PC-9 (cell line): ENCODE results near the gene PCDHA10. TPM values are rescaled to one million over a fixed set of nuclear protein-coding genes. Genes with fewer than 3 reads are reported as not detected.

Experiments used
- BruUV-seq: library from RNA; stranded (reverse); fragments of 400-500 nt; replicated peaks from 2 replicates; lab custom pipeline; 2021; lab: Mats Ljungman, UMichigan
- CTCF ChIA-PET: fragments of 300-600 bp; sonication (Branson Sonifier 250); formaldehyde crosslinking; loops from one replicate; lab custom pipeline; 2022; ENCODE audit warnings: antibody characterized with exemption; lab: Charles Lee
- POLR2A ChIA-PET: fragments of 300-600 bp; sonication (Branson Sonifier 250); formaldehyde crosslinking; loops from one replicate; lab custom pipeline; 2022; ENCODE audit warnings: antibody characterized with exemption; ENCODE audit not compliant: unreplicated experiment; lab: Charles Lee
- DNase-seq, 2 experiments: peaks; one replicate each; pipeline versions ENCODE4 v3.0.0 to v3.0.0-alpha.2; 2015 to 2022; ENCODE audit warnings: mixed read lengths in 1 of 2
- H2AFZ ChIP-seq: fragments of 200-600 bp; sonication (generic); 2 replicates; pipeline ENCODE4 v1.8.1; 2017; ENCODE audit warnings: antibody characterized with exemption
- H3F3A ChIP-seq: fragments of 200-600 bp; sonication (generic); 2 replicates; pipeline ENCODE4 v1.8.1; 2017; ENCODE audit warnings: antibody characterized with exemption, mild to moderate bottlenecking, low read depth; ENCODE audit not compliant: insufficient read depth
- H3K27ac ChIP-seq: fragments of 200-600 bp; sonication (generic); 2 replicates; pipeline ENCODE4 v1.6.1; 2016; ENCODE audit warnings: mixed run types
- H3K27me3 ChIP-seq: fragments of 200-600 bp; sonication (generic); 2 replicates; pipeline ENCODE4 v1.6.1; 2016; ENCODE audit warnings: low read depth, mixed run types; ENCODE audit not compliant: insufficient read depth
- H3K36me3 ChIP-seq: fragments of 200-600 bp; sonication (generic); 2 replicates; pipeline ENCODE4 v1.6.1; 2016; ENCODE audit warnings: low read depth, mixed run types
- H3K4me1 ChIP-seq: fragments of 200-600 bp; sonication (generic); replicated peaks from 2 replicates; pipeline ENCODE4 v1.6.1; 2016; ENCODE audit warnings: mixed run types; ENCODE audit not compliant: insufficient read depth
- H3K4me2 ChIP-seq: fragments of 200-600 bp; sonication (generic); 2 replicates; pipeline ENCODE4 v1.6.1; 2017; ENCODE audit warnings: mixed run types
- H3K4me3 ChIP-seq: fragments of 200-600 bp; sonication (generic); 2 replicates; pipeline ENCODE4 v1.6.1; 2016; ENCODE audit warnings: mixed run types
- H3K79me2 ChIP-seq: fragments of 200-600 bp; sonication (generic); 2 replicates; pipeline ENCODE4 v1.6.1; 2017; ENCODE audit warnings: low read depth, mixed run types
- H3K9me2 ChIP-seq: fragments of 200-600 bp; sonication (generic); 2 replicates; pipeline ENCODE4 v1.8.1; 2017; ENCODE audit warnings: mild to moderate bottlenecking; ENCODE audit not compliant: insufficient read depth
- H3K9me3 ChIP-seq: fragments of 200-600 bp; sonication (generic); 2 replicates; pipeline ENCODE4 v1.8.1; 2016; ENCODE audit warnings: low read depth; ENCODE audit not compliant: insufficient read depth
- H4K20me1 ChIP-seq: fragments of 200-600 bp; sonication (generic); 2 replicates; pipeline ENCODE4 v1.8.1; 2017; ENCODE audit not compliant: insufficient read depth
- EZH2 ChIP-seq: fragments of 200-600 bp; sonication (generic); IDR thresholded peaks from 2 replicates; pipeline ENCODE4 v1.8.0; 2017; ENCODE audit warnings: antibody characterized with exemption, low read depth
- intact Hi-C: fragments of 100-400 bp; cut with micrococcal nuclease; formaldehyde crosslinking; loops from one replicate; pipeline ENCODE4 v1.10.0; 2022; ENCODE audit not compliant: unreplicated experiment
- total RNA-seq: library from RNA; stranded (reverse); gene quantifications from 2 replicates; pipeline ENCODE4 v1.2.3, GENCODE V29; 2021
- TF ChIP-seq, protein P1 (sequence below): fragments of 200-600 bp; sonication (generic); conservative IDR thresholded peaks from 2 replicates; pipeline ENCODE4 v1.6.1; 2017; ENCODE audit warnings: mixed run types, antibody characterized with exemption, mild to moderate bottlenecking, moderate library complexity

The PCDHA10 gene
- total RNA-seq, 1 experiment from 2014 or later = not detected

DNA sequence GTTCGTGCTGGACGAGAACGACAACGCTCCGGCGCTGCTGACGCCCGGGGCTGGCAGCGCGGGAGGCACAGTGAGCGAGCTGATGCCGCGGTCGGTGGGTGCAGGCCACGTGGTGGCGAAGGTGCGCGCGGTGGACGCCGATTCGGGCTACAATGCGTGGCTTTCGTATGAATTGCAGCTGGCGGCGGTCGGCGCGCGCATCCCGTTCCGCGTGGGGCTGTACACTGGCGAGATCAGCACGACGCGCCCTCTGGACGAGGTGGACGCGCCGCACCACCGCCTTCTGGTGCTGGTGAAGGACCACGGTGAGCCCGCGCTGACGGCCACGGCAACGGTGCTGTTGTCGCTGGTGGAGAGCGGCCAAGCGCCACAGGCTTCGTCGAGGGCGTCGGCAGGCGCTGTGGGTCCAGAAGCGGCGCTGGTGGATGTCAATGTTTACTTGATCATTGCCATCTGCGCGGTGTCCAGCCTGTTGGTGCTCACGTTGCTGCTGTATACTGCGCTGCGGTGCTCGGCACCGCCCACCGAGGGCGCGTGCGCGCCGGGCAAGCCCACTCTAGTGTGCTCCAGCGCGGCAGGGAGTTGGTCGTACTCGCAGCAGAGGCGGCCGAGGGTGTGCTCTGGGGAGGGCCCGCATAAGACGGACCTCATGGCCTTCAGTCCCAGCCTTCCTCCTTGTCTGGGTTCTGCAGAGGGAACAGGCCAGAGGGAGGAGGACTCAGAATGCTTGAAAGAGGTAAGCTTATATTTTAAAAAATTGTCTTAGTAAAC is 28.4 kb downstream of the PCDHA10 start:
- CTCF ChIA-PET = no interaction called here
- Histone ChIP-seq H3K36me3 (no peaks in the 10 kb centered on the region), H3K27ac (no peak overlapping the region), H3K27me3 (0 out of 2 replicates have a peak, but pooled peaks cover 8% of the 10 kb centered on the region), H3K4me1 (no peaks in the 10 kb centered on the region), H2AFZ (no peak overlapping the region), H3K4me2 (no peak overlapping the region), H3K4me3 (no peak overlapping the region), H3K79me2 (no peaks in the 10 kb centered on the region), H3K9me3 (peaks cover 6% of the 10 kb centered on the region), H4K20me1 (no peaks in the 10 kb centered on the region), H3F3A (no peaks in the 10 kb centered on the region), H3K9me2 (no peaks in the 10 kb centered on the region; the same call in 1 of the 2 replicates)
- POLR2A ChIA-PET = no interaction called here
- BruUV-seq = no TSS peak
- intact Hi-C loops = loop anchor here (5.0 kb wide), 1 partner anchor 38 kb away; no protein-coding TSS in a partner anchor
- DNase-seq = no peak
- TF ChIP-seq, protein P1, sequence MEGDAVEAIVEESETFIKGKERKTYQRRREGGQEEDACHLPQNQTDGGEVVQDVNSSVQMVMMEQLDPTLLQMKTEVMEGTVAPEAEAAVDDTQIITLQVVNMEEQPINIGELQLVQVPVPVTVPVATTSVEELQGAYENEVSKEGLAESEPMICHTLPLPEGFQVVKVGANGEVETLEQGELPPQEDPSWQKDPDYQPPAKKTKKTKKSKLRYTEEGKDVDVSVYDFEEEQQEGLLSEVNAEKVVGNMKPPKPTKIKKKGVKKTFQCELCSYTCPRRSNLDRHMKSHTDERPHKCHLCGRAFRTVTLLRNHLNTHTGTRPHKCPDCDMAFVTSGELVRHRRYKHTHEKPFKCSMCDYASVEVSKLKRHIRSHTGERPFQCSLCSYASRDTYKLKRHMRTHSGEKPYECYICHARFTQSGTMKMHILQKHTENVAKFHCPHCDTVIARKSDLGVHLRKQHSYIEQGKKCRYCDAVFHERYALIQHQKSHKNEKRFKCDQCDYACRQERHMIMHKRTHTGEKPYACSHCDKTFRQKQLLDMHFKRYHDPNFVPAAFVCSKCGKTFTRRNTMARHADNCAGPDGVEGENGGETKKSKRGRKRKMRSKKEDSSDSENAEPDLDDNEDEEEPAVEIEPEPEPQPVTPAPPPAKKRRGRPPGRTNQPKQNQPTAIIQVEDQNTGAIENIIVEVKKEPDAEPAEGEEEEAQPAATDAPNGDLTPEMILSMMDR = no peak
- no peak for TF ChIP-seq EZH2

DNA sequence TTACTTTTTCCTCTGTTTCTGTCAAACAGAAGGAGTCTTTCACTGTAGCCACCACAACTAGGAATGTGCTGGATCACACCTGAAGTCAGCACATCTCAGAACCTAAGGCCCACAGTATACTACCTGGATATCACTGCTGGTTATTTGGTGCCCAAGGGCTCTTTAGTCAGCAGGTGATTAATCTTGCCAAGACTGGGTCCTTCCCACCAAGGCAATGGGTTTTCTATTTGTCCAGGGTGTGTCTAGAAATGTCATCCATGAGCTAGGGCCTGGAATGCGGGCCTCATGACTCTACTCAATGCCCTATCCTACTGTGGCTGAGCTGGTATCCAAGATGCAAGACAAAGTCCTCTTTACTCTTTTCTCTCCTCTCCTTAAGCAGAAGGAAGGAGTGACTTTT is 60.6 kb downstream of the PCDHA10 start:
- Histone ChIP-seq H3K27ac (no peak overlapping the region), H3K79me2 (no peaks in the 10 kb centered on the region), H3K4me3 (no peak overlapping the region), H3K9me3 (no peaks in the 10 kb centered on the region), H3K4me1 (no peaks in the 10 kb centered on the region), H2AFZ (no peak overlapping the region), H3K27me3 (no peaks in the 10 kb centered on the region), H3F3A (no peaks in the 10 kb centered on the region), H3K4me2 (no peak overlapping the region), H4K20me1 (no peaks in the 10 kb centered on the region), H3K9me2 (no peaks in the 10 kb centered on the region), H3K36me3 (no peaks in the 10 kb centered on the region)
- intact Hi-C loops = no loop called here
- no peak for TF ChIP-seq EZH2
- TF ChIP-seq, protein P1 = no peak
- ChIA-PET CTCF (interaction anchor here (1.3 kb wide), 1 partner anchor 124 kb away, joined by 3 read pairs; no protein-coding TSS in a partner anchor), POLR2A (no interaction called here)
- no TSS peak for BruUV-seq
- no peak for DNase-seq

Other genes with a start within 250 kb of the PCDHA10 start
- gene CD14, start 222.7 kb upstream of the PCDHA10 start, total RNA-seq = 0.35 and 0.81 TPM in 2 replicates
- 12.1 and 25.2 TPM in 2 replicates for gene TMCO6, start 216.4 kb upstream of the PCDHA10 start, total RNA-seq
- gene NDUFA2, start 208.3 kb upstream of the PCDHA10 start, total RNA-seq = 69.7 and 72.7 TPM in 2 replicates
- 74.2 and 86.7 TPM in 2 replicates for gene IK, start 208.1 kb upstream of the PCDHA10 start, total RNA-seq
- 37.9 and 39.2 TPM in 2 replicates for gene WDR55, start 191.0 kb upstream of the PCDHA10 start, total RNA-seq
- 1.2 and 2.0 TPM in 2 replicates for gene DND1, start 182.3 kb upstream of the PCDHA10 start, total RNA-seq
- gene HARS1, start 164.5 kb upstream of the PCDHA10 start, total RNA-seq = 52.0 and 64.3 TPM in 2 replicates
- 28.8 and 31.1 TPM in 2 replicates for gene HARS2, start 164.4 kb upstream of the PCDHA10 start, total RNA-seq
- 53.5 and 60.1 TPM in 2 replicates for gene ZMAT2, start 155.4 kb upstream of the PCDHA10 start, total RNA-seq
- gene PCDHA1, start 69.8 kb upstream of the PCDHA10 start, total RNA-seq = not detected in 2 replicates
- gene PCDHA2, start 61.0 kb upstream of the PCDHA10 start, total RNA-seq = not detected in 2 replicates
- not detected in 2 replicates for gene PCDHA3, start 54.8 kb upstream of the PCDHA10 start, total RNA-seq
- gene PCDHA4, start 48.8 kb upstream of the PCDHA10 start, total RNA-seq = not detected in 2 replicates
- gene PCDHA5, start 34.3 kb upstream of the PCDHA10 start, total RNA-seq = not detected in 2 replicates
- gene PCDHA6, start 27.9 kb upstream of the PCDHA10 start, total RNA-seq = not detected in 2 replicates
- gene PCDHA7, start 21.6 kb upstream of the PCDHA10 start, total RNA-seq = not detected in 2 replicates
- not detected in 2 replicates for gene PCDHA8, start 14.7 kb upstream of the PCDHA10 start, total RNA-seq
- gene PCDHA9, start 7.5 kb upstream of the PCDHA10 start, total RNA-seq = not detected in 2 replicates
- gene PCDHA11, start 13.1 kb downstream of the PCDHA10 start, total RNA-seq = not detected in 2 replicates
- gene PCDHA12, start 19.4 kb downstream of the PCDHA10 start, total RNA-seq = not detected in 2 replicates
- not detected in 2 replicates for gene PCDHA13, start 26.2 kb downstream of the PCDHA10 start, total RNA-seq
- 0.88 and 0.90 TPM in 2 replicates for gene PCDHAC1, start 70.4 kb downstream of the PCDHA10 start, total RNA-seq
- gene PCDHAC2, start 110.6 kb downstream of the PCDHA10 start, total RNA-seq = 2.8 and 3.4 TPM in 2 replicates
- gene PCDHB1, start 195.5 kb downstream of the PCDHA10 start, total RNA-seq = not detected in 2 replicates
- gene PCDHB2, start 238.7 kb downstream of the PCDHA10 start, total RNA-seq = 2.8 and 4.0 TPM in 2 replicates
- gene PCDHB3, start 244.6 kb downstream of the PCDHA10 start, total RNA-seq = 0.17 and 0.55 TPM in 2 replicates